KMS-11 (cell line): ENCODE results near the gene NCS1.

Experiments
- H2AFZ ChIP-seq: fragments of 200-600 bp; sonication (generic); 2 replicates; pipeline ENCODE4 v1.6.1; 2016; ENCODE audit warnings: antibody characterized with exemption, mixed run types, low read depth
- H3K27ac ChIP-seq: fragments of 200-600 bp; sonication (generic); 2 replicates; pipeline ENCODE4 v1.6.1; 2016; ENCODE audit warnings: mild to moderate bottlenecking, mixed run types
- H3K27me3 ChIP-seq: fragments of 200-600 bp; sonication (generic); 2 replicates; pipeline ENCODE4 v1.6.1; 2017; ENCODE audit warnings: mild to moderate bottlenecking, low read depth, mixed run types, moderate library complexity; ENCODE audit not compliant: insufficient read depth
- H3K36me3 ChIP-seq: fragments of 200-600 bp; sonication (generic); 2 replicates; pipeline ENCODE4 v1.6.1; 2017; ENCODE audit warnings: mild to moderate bottlenecking, mixed run types; ENCODE audit not compliant: insufficient read depth
- H3K4me1 ChIP-seq: fragments of 200-600 bp; sonication (generic); 2 replicates; pipeline ENCODE4 v1.6.1; 2016; ENCODE audit warnings: mild to moderate bottlenecking, low read depth, mixed run types; ENCODE audit not compliant: poor library complexity, severe bottlenecking
- H3K4me2 ChIP-seq: fragments of 200-600 bp; sonication (generic); 2 replicates; pipeline ENCODE4 v1.7.0; 2016; ENCODE audit warnings: mild to moderate bottlenecking, mixed run types
- H3K4me3 ChIP-seq: fragments of 200-600 bp; sonication (generic); IDR thresholded peaks from 2 replicates; pipeline ENCODE4 v1.6.1; 2017; ENCODE audit warnings: low read depth, low read length, mixed read lengths; ENCODE audit not compliant: insufficient read depth
- H3K79me2 ChIP-seq: fragments of 200-600 bp; sonication (generic); 2 replicates; pipeline ENCODE4 v1.6.1; 2016; ENCODE audit warnings: low read depth, mixed run types; ENCODE audit not compliant: insufficient read depth
- H3K9ac ChIP-seq: fragments of 200-600 bp; sonication (generic); 2 replicates; pipeline ENCODE4 v1.6.1; 2016; ENCODE audit warnings: mild to moderate bottlenecking, mixed run types
- H4K20me1 ChIP-seq: fragments of 200-600 bp; sonication (generic); 2 replicates; pipeline ENCODE4 v1.6.1; 2016; ENCODE audit warnings: mild to moderate bottlenecking, mixed run types; ENCODE audit not compliant: insufficient read depth
- CTCF ChIP-seq: fragments of 200-600 bp; sonication (generic); conservative IDR thresholded peaks from 2 replicates; pipeline ENCODE4 v1.6.1; 2017; ENCODE audit warnings: low read depth, mild to moderate bottlenecking, antibody characterized with exemption, low read length, moderate library complexity, mixed read lengths

The NCS1 gene

GRCh38 chr9:130150779-130151382, 21.3 kb upstream of the NCS1 start:
- Histone ChIP-seq H3K36me3 (no peaks in the 10 kb centered on the region), H3K4me1 (no peaks in the 10 kb centered on the region), H3K9ac (no peak overlapping the region), H3K27ac (no peak overlapping the region), H3K79me2 (no peaks in the 10 kb centered on the region), H3K4me2 (no peak overlapping the region), H4K20me1 (no peaks in the 10 kb centered on the region), H2AFZ (no peak overlapping the region), H3K4me3 (no peak overlapping the region), H3K27me3 (0 out of 2 replicates have a peak, but pooled peaks cover 3% of the 10 kb centered on the region)
- TF ChIP-seq CTCF = no peak

- H3K4me3 ChIP-seq = no peak overlapping the region
- TF ChIP-seq CTCF = no peak
- H3K9ac ChIP-seq = no peak overlapping the region
- H3K27ac ChIP-seq = no peak overlapping the region
- no peak overlapping the region for H3K4me2 ChIP-seq
- H3K4me1 ChIP-seq = no peaks in the 10 kb centered on the region
- no peaks in the 10 kb centered on the region for H4K20me1 ChIP-seq
- H3K36me3 ChIP-seq = no peaks in the 10 kb centered on the region
- H3K79me2 ChIP-seq = no peaks in the 10 kb centered on the region
- H2AFZ ChIP-seq = no peak overlapping the region
- H3K27me3 ChIP-seq = no peaks in the 10 kb centered on the region
These were observed 17.4 kb upstream of the NCS1 start for GRCh38 chr9:130154816-130155215.

GRCh38 chr9:130155647-130156046, 16.6 kb upstream of the NCS1 start:
- no peaks in the 10 kb centered on the region for H3K79me2 ChIP-seq
- no peaks in the 10 kb centered on the region for H4K20me1 ChIP-seq
- H3K36me3 ChIP-seq = no peaks in the 10 kb centered on the region
- H3K9ac ChIP-seq = no peak overlapping the region
- TF ChIP-seq CTCF = no peak
- no peaks in the 10 kb centered on the region for H3K27me3 ChIP-seq
- no peaks in the 10 kb centered on the region for H3K4me1 ChIP-seq
- no peak overlapping the region for H3K27ac ChIP-seq
- H3K4me2 ChIP-seq = no peak overlapping the region
- H3K4me3 ChIP-seq = no peak overlapping the region
- H2AFZ ChIP-seq = no peak overlapping the region

GRCh38 chr9:130156672-130157071, 15.5 kb upstream of the NCS1 start:
- Histone ChIP-seq H3K27me3 (no peaks in the 10 kb centered on the region), H3K36me3 (no peaks in the 10 kb centered on the region), H3K9ac (no peak overlapping the region), H3K4me3 (no peak overlapping the region), H3K79me2 (no peaks in the 10 kb centered on the region), H2AFZ (no peak overlapping the region), H3K4me2 (no peak overlapping the region), H4K20me1 (no peaks in the 10 kb centered on the region), H3K27ac (no peak overlapping the region), H3K4me1 (no peaks in the 10 kb centered on the region)
- no peak for TF ChIP-seq CTCF
